HEK293T (cell line): ENCODE measurements around the gene MAG.

ENCODE experiments used
- CTCF ChIA-PET: fragments of 350-600 bp; formaldehyde crosslinking; extraction: SDS; loops from one replicate; lab custom pipeline; 2021; ENCODE audit warnings: antibody characterized with exemption, inconsistent platforms; lab: Yijun Ruan, JAX
- POLR2A ChIA-PET: fragments of 350-600 bp; formaldehyde crosslinking; extraction: SDS; loops from one replicate; lab custom pipeline; 2020; ENCODE audit warnings: antibody characterized with exemption, inconsistent platforms; lab: Yijun Ruan, JAX
- DNase-seq: peaks from one replicate; pipeline ENCODE4 v3.0.0; 2012; ENCODE audit warnings: mixed read lengths; ENCODE audit errors: extremely low spot score
- ARNT ChIP-seq: fragments of 450-650 bp; IDR thresholded peaks from 2 replicates; pipeline ENCODE4 v1.6.1; 2017; ENCODE audit warnings: mild to moderate bottlenecking
- BHLHE40 ChIP-seq: fragments of 450-650 bp; IDR thresholded peaks from 2 replicates; pipeline ENCODE4 v1.6.1; 2016; ENCODE audit warnings: mild to moderate bottlenecking, moderate library complexity, borderline replicate concordance
- CTBP1 ChIP-seq: fragments of 450-650 bp; IDR thresholded peaks from 2 replicates; pipeline ENCODE4 v1.6.1; 2016; ENCODE audit warnings: borderline replicate concordance
- ELF4 ChIP-seq: fragments of 450-650 bp; IDR thresholded peaks from 2 replicates; pipeline ENCODE4 v1.6.1; 2017; ENCODE audit warnings: antibody characterized with exemption
- FOXA1 ChIP-seq: fragments of 450-650 bp; IDR thresholded peaks from 2 replicates; pipeline ENCODE4 v1.6.1; 2016; ENCODE audit warnings: mild to moderate bottlenecking
- FOXK2 ChIP-seq: fragments of 450-650 bp; IDR thresholded peaks from 2 replicates; pipeline ENCODE4 v1.6.1; 2016; ENCODE audit warnings: mild to moderate bottlenecking
- FOXM1 ChIP-seq: fragments of 450-650 bp; IDR thresholded peaks from 2 replicates; pipeline ENCODE4 v1.6.1; 2017; ENCODE audit warnings: mild to moderate bottlenecking, borderline replicate concordance
- HDGF ChIP-seq: fragments of 450-650 bp; IDR thresholded peaks from 2 replicates; pipeline ENCODE4 v1.6.1; 2017; ENCODE audit warnings: antibody characterized with exemption, borderline replicate concordance
- L3MBTL2 ChIP-seq: fragments of 450-650 bp; conservative IDR thresholded peaks from 2 replicates; pipeline ENCODE4 v1.6.1; 2016; ENCODE audit warnings: mild to moderate bottlenecking
- LEF1 ChIP-seq: fragments of 450-650 bp; IDR thresholded peaks from 2 replicates; pipeline ENCODE4 v1.6.1; 2017; ENCODE audit warnings: mild to moderate bottlenecking, borderline replicate concordance
- NFRKB ChIP-seq: fragments of 450-650 bp; IDR thresholded peaks from 2 replicates; pipeline ENCODE4 v1.6.1; 2016; ENCODE audit warnings: mild to moderate bottlenecking, moderate library complexity
- PKNOX1 ChIP-seq: fragments of 450-650 bp; IDR thresholded peaks from 2 replicates; pipeline ENCODE4 v1.6.1; 2016
- SP1 ChIP-seq: fragments of 450-650 bp; IDR thresholded peaks from 2 replicates; pipeline ENCODE4 v1.6.1; 2017
- SUZ12 ChIP-seq: fragments of 450-650 bp; IDR thresholded peaks from 2 replicates; pipeline ENCODE4 v1.6.1; 2016; ENCODE audit warnings: mild to moderate bottlenecking
- TARDBP ChIP-seq: fragments of 450-650 bp; IDR thresholded peaks from 2 replicates; pipeline ENCODE4 v1.6.1; 2016
- ZNF384 ChIP-seq: fragments of 450-650 bp; IDR thresholded peaks from 2 replicates; pipeline ENCODE4 v1.6.1; 2016

Gene MAG

DNA sequence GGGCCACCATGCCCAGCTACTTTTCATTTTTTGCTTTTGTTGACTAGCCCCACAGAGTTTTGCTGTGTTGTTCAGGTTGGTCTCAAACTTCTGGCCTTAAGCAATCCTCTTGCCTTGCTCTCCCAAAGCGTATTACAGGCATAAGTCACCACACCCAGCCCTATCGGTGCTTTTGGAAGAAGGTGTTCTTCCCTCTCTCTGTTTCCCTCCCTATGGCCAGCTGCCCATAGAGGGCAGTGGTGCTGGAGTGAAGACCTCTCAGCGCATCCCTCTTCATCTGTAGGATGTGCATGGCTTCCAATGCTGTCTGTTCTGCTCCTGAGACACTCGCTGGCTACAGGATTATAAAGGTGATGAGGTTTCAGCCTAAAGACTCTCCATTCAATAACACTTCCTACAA lies 35.7 kb downstream of the MAG start:
- POLR2A ChIA-PET = no interaction called here
- CTCF ChIA-PET = no interaction called here
- DNase-seq = no peak
- TF ChIP-seq ZNF384 = no peak
- TF ChIP-seq FOXA1 = no peak
- no peak for TF ChIP-seq ELF4
- no peak for TF ChIP-seq SP1
- TF ChIP-seq CTBP1 = no peak

DNA sequence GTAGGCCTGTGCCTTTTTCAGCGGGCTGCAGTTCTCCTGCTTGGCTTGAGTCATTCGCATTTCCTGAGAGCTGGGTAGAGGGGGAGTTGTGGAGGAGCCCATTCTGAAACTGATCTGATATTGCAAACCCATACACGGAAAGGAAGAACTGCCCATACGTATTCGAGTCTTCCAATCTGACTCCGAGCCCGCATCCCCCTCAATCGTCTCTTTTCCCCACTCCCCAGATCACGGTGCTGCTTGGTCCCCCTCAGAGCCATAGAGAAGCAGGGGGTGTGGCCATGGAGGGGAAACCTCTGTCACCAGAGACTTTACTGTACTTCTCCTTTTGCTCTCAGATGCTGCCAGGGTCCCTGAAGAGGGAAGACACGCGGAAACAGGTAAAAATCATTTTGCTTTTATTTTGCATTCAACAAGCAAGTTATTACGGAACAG lies 36.9 kb downstream of the MAG start, which contains the start of gene CD22:
CD22 (plus strand) TSS at position 337 of the 435 bp plus-strand sequence. CDS start 2,854 bp downstream, outside the sequence.
- DNase-seq = no peak
- no peak for TF ChIP-seq TARDBP
- TF ChIP-seq ARNT = no peak
- no peak for TF ChIP-seq CTBP1
- no peak for TF ChIP-seq FOXK2
- TF ChIP-seq ELF4 = no peak
- POLR2A ChIA-PET = no interaction called here
- CTCF ChIA-PET = no interaction called here

GRCh38 chr19:35329323-35329722 lies 37.4 kb downstream of the MAG start:
- POLR2A ChIA-PET = no interaction called here
- no peak for TF ChIP-seq ZNF384
- no peak for TF ChIP-seq SP1
- TF ChIP-seq TARDBP = no peak
- DNase-seq = no peak
- CTCF ChIA-PET = no interaction called here

DNA sequence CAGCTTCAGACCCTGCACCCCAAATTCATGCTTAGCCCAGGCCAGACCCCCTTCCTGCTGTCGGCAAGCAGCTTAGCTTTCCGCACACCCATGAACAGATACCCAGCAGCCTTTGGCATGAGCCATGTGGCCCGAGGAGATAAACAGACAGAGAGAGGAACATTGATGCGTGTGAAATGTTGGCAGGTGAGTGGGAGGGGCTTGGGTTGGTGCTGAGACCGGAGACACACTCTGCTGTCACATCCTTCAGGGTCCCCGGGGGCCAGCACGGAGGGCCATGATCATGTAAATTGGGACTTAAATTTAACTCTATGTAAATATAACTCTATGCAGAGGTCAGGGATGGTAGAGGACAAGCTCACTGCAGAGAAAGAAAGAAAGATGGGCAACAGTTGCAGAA lies 38.5 kb downstream of the MAG start:
- POLR2A ChIA-PET = no interaction called here
- TF ChIP-seq PKNOX1 = no peak
- no peak for TF ChIP-seq ARNT
- TF ChIP-seq ELF4 = no peak
- TF ChIP-seq SP1 = no peak
- no peak for TF ChIP-seq FOXK2
- TF ChIP-seq NFRKB = no peak
- TF ChIP-seq TARDBP = no peak
- TF ChIP-seq FOXA1 = no peak
- no peak for TF ChIP-seq FOXM1
- no peak for TF ChIP-seq SUZ12
- no peak for TF ChIP-seq HDGF
- TF ChIP-seq CTBP1 = no peak
- TF ChIP-seq LEF1 = no peak
- no peak for TF ChIP-seq L3MBTL2
- no peak for TF ChIP-seq BHLHE40
- DNase-seq = no peak
- CTCF ChIA-PET = no interaction called here

DNA sequence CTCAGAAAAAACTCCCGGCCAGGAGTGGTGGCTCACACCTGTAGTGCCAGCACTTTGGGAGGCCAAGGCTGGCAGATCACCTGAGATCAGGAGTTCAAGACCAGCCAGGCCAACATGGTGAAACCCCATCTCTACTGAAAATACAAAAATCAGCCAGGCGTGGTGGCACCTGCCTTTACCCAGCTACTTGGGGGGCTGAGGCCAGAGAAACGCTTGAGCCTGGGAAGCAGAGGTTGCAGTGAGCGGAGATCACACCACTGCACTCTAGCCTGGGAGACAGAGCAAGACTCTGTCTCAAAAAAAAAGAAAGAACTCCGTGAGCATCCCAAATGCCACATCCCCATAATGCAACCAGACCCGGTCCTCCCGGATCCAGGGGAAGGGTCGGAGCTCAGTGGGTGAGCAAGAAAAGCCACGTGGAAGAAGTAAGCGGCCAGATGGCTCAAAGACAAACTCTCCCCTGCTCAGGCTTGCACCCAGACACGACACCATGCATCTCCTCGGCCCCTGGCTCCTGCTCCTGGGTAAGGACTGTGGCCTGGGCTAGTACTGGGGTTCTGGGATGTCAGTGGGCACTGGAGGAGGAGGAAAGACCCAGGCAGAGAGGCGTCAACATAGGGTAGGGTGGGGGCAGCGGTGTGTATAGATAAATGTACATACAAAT lies 39.7 kb downstream of the MAG start:
- CTCF ChIA-PET = no interaction called here
- no peak for DNase-seq
- POLR2A ChIA-PET = no interaction called here
- no peak for TF ChIP-seq CTBP1
- TF ChIP-seq BHLHE40 = no peak
- TF ChIP-seq SP1 = no peak
- TF ChIP-seq LEF1 = no peak
- no peak for TF ChIP-seq FOXM1
- TF ChIP-seq HDGF = no peak
- TF ChIP-seq SUZ12 = no peak

DNA sequence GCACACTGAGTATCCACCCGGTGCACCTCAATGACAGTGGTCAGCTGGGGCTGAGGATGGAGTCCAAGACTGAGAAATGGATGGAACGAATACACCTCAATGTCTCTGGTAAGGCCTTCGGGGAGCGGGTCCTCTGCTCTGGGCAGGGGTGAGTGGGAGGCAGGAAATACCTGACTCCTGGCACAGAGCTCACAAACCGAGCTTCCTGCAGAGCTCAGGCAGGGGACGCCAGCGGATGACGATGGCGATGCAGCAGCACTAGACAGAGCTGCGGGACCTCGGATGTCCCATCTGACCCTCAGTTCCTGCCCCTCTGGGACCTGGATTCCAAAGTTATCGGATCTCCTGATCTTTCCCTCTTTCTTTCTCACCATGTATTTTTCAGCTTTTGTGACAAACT lies 40.9 kb downstream of the MAG start:
- no peak for TF ChIP-seq ZNF384
- no peak for DNase-seq
- CTCF ChIA-PET = no interaction called here
- POLR2A ChIA-PET = no interaction called here

DNA sequence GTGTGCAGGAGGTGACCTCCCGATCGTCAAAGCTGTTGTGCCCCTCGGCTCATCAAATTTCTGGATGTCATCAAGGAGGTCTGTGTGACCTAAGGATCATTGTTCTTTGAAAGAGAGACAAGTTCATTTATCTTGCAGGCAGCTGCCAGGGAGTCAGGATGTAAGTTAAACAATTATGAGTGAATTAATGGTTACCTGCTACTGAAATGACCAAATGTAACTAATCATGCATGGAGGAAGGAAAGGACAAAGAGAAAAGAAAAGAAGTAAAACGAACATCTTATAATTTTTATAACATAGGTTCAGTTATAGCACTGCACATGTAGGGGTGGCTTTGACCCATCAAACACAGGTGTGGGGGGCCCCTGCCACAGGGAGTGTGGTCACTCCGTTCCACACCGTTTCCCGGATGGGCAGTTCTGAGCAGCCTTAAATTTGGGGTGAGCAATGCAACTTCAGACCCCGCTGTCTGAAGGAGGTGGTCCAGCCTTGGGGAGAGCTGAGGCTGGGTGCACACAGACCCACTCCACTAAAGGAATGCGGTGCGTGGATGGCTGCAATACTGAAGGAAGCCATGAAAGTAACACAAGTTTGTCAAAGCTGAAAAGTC lies 42.3 kb downstream of the MAG start:
- ChIA-PET CTCF (interaction anchor here (1.3 kb wide), 1 partner anchor 19 kb away, joined by 3 read pairs; no protein-coding TSS in a partner anchor), POLR2A (no interaction called here)
- TF ChIP-seq SP1 (no peak), ZNF384 (no peak), ELF4 (no peak), NFRKB (no peak), BHLHE40 (no peak), PKNOX1 (no peak), L3MBTL2 (no peak), ARNT (no peak), TARDBP (no peak), CTBP1 (no peak), FOXK2 (no peak)
- DNase-seq = no peak
